ENCODE results near the gene RNF227.
A peak's percentile ranks its signal among the peaks of the same experiment; 100 is the strongest.

The RNF227 gene

GRCh38 chr17:7931709-7932482 lies 15.8 kb upstream of the RNF227 start, which contains the start of the genes CNTROB and TRAPPC1:
Gene CNTROB (plus strand): TSS chr17:7932206. CDS start chr17:7933080, 874 bp downstream.
Gene TRAPPC1 (minus strand): TSS chr17:7931946. CDS start chr17:7931829, 117 bp downstream.
- DNase-seq (ENCODE audit: low read depth): peak; percentile 93

GRCh38 chr17:7930841-7931631 lies 14.9 kb upstream of the RNF227 start:
- no peak for DNase-seq (ENCODE audit: low read depth)
- H3K4me3 ChIP-seq (ENCODE audit: low read depth, low read length): peak overlapping the region; percentile 96

More at GRCh38 chr17:7931709-7932482, 15.8 kb upstream of the RNF227 start, which contains the start of the genes CNTROB and TRAPPC1:
- H3K4me3 ChIP-seq (ENCODE audit: low read depth, low read length): peak within 1 kb of the TSS; percentile 96

DNA sequence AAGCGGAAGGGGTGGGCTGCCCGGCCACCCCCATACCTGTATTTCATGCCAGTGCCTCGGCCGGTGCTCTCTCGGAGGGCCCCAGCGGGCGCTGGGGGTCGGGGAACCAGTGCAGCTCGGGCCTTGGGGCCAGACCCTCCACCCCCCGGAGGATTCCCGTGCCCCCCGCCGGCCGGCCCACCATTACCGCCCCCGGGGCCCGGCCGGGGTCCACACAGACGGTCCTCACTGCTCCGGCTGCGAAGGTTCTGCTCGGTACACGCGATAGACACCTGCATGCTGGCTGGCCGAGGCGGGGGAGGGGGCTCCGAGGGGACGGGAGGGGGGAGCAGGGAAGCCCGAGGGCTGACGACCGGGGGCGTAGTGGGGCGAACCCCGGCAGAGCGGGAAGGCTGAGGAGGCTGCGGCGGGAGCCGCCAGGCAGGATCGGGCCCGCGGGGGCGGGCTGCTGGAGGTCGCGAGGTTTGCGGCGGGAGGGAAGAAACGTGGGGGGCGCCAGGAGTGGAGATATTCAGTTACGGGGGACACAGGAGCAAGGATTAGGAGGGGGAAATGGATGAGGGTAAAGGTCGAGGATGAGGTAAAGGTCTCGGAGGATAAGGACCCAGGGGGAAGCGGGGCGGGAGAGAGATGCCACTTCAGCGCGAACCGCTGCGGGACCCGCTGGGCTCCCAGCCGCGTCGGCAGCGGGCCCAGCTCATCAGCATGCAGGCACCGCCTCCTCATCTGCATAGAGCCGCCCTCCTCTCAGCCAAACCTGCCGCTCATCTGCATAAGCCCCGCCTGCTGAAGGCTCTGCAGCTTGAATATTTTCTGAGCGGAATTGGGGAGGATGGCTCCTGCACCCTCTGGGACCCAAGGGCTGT lies 13.3 kb upstream of the RNF227 start, which contains the start of gene KCNAB3:
KCNAB3 (minus strand) TSS at position 699 of the 866 bp plus-strand sequence; CDS start at position 278, 421 bp downstream.
- DNase-seq (ENCODE audit: low read depth): peak; percentile 35
- H3K4me3 ChIP-seq (ENCODE audit: low read depth, low read length): peak within 1 kb of the TSS; percentile 96

DNA sequence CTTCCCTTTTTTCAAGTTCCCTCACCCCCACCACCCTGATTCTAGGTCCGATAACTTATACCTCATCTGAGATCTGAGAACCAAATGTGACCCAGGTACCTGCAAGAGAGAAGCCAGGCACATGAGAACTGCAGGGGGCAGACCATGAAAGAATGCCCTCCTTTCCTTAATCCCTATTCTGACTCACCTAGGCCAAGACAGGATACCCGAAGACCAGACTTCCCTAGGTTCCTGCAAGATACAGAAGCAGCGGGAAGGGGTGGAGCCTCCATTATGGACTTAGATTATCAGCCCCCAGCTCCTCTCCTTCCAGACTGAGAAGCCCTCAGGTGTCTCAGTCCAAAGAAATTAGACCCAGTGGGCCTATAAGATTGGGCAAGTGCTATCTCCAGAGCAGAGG lies 11.5 kb upstream of the RNF227 start:
- DNase-seq (ENCODE audit: low read depth): no peak

GRCh38 chr17:7922845-7923628 lies 6.9 kb upstream of the RNF227 start:
- DNase-seq (ENCODE audit: low read depth): peak; percentile 36
- peak overlapping the region; percentile 44 for H3K4me3 ChIP-seq (ENCODE audit: low read depth, low read length)

More for the DNA sequence above, 11.5 kb upstream of the RNF227 start:
- H3K4me3 ChIP-seq (ENCODE audit: low read depth, low read length): no peak overlapping the region

GRCh38 chr17:7922269-7922844 lies 6.3 kb upstream of the RNF227 start:
- no peak for DNase-seq (ENCODE audit: low read depth)
- H3K4me3 ChIP-seq (ENCODE audit: low read depth, low read length): peak overlapping the region; percentile 44

- DNase-seq (ENCODE audit: low read depth): no peak
- peak overlapping the region; percentile 67 for H3K4me3 ChIP-seq (ENCODE audit: low read depth, low read length)
These were observed 719 bp upstream of the RNF227 start for GRCh38 chr17:7916808-7917207.

DNA sequence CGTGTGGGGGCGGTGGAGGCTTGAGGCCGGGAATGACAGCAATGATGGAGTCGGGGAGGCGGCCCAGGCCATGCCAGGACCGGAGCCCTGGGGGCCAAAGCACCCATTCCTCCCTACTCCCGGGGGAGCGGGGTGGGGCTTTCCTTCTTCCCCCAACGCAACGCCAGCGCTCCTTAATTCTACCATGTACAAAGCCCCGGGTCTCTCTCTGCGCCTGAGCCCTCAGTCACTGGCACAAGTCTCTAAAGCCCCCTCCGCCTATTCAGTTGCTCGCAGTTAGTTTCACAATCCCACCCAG lies 245 bp upstream of the RNF227 start:
- DNase-seq (ENCODE audit: low read depth): no peak
- peak overlapping the region; percentile 67 for H3K4me3 ChIP-seq (ENCODE audit: low read depth, low read length)

GRCh38 chr17:7915179-7915610 lies 894 bp downstream of the RNF227 start:
- DNase-seq (ENCODE audit: low read depth): peak; percentile 27
- peak overlapping the region; percentile 67 for H3K4me3 ChIP-seq (ENCODE audit: low read depth, low read length)

- DNase-seq (ENCODE audit: low read depth): no peak
- H3K4me3 ChIP-seq (ENCODE audit: low read depth, low read length): no peak overlapping the region
These were observed 3.1 kb downstream of the RNF227 start for GRCh38 chr17:7912927-7913524.

- H3K4me3 ChIP-seq (ENCODE audit: low read depth, low read length): no peak overlapping the region
- no peak for DNase-seq (ENCODE audit: low read depth)
These were observed 5.0 kb downstream of the RNF227 start for GRCh38 chr17:7911116-7911515.

DNA sequence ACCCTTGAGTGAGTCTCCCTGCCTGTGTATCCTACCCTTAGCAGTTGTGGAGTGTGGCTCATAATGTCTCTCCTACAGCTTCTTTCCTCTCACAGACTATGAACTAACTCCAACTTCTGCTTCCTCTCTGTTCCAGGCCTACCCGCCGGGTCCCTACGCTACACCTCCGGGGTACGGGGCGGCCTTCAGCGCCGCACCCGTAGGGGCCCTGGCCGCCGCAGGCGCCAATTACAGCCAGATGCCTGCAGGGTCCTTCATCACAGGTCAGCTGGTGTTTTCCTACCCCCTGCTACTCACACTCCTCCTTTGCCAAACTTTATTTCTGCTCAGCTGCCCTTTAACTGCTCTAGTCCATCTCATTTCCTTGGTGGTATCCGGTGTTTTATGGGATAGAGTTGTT lies 5.4 kb downstream of the RNF227 start:
- H3K4me3 ChIP-seq (ENCODE audit: low read depth, low read length): no peak overlapping the region
- DNase-seq (ENCODE audit: low read depth): no peak

DNA sequence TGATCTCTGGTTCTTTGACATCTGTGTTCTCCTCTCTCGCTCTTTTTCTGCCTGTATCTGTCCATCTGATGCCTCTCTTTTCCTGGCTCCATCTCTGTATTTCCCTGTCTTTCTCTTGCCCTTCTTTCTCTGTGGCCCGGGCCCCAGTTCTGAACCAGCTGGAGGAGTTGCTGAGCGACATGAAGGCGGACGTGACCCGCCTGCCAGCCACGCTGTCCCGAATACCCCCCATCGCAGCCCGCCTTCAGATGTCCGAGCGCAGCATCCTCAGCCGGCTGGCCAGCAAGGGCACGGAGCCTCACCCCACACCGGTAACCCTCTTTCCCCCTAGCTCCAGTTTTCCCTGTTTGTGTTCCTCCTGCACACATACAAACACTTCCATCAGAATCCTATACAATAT lies 5.8 kb downstream of the RNF227 start:
- no peak overlapping the region for H3K4me3 ChIP-seq (ENCODE audit: low read depth, low read length)
- DNase-seq (ENCODE audit: low read depth): no peak

GRCh38 chr17:7909089-7909488 lies 7.0 kb downstream of the RNF227 start:
- no peak for DNase-seq (ENCODE audit: low read depth)
- H3K4me3 ChIP-seq (ENCODE audit: low read depth, low read length): no peak overlapping the region

GRCh38 chr17:7903154-7904103 lies 12.7 kb downstream of the RNF227 start:
- no peak for DNase-seq (ENCODE audit: low read depth)
- H3K4me3 ChIP-seq (ENCODE audit: low read depth, low read length): no peak overlapping the region

GRCh38 chr17:7897773-7898172 lies 18.3 kb downstream of the RNF227 start:
- H3K4me3 ChIP-seq (ENCODE audit: low read depth, low read length): no peak overlapping the region
- no peak for DNase-seq (ENCODE audit: low read depth)

- no peak for DNase-seq (ENCODE audit: low read depth)
- H3K4me3 ChIP-seq (ENCODE audit: low read depth, low read length): no peak overlapping the region
These were observed 19.0 kb downstream of the RNF227 start for GRCh38 chr17:7897090-7897489.

Data from skeletal muscle cell (primary cell).